Measurements from ENCODE around the gene RSPO1.

DNA sequence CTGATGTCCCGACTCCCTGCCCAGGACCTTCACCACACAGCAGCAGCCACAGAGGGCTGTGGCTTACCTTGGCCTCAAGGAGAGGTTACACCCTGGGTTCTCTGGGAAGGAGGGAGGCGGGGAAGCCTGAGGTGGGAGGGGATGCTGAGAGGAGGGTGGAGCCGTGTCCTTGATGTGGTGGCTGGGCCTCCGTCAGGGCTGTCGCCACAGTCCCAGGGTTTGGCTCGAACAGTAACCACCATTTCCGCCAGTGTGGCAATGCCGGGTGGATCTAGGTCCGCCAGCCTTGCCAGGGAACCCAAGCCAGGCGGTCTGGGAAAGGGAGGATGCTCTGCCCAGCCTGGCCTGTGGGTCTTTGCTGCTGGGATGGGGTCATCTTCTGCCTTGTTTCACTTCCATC lies 39.2 kb upstream of the RSPO1 start:
- no peak for TF ChIP-seq BACH1 (IDR thresholded peaks at IDR 0.05; ENCODE audit: borderline replicate concordance)
- TF ChIP-seq, protein P1, sequence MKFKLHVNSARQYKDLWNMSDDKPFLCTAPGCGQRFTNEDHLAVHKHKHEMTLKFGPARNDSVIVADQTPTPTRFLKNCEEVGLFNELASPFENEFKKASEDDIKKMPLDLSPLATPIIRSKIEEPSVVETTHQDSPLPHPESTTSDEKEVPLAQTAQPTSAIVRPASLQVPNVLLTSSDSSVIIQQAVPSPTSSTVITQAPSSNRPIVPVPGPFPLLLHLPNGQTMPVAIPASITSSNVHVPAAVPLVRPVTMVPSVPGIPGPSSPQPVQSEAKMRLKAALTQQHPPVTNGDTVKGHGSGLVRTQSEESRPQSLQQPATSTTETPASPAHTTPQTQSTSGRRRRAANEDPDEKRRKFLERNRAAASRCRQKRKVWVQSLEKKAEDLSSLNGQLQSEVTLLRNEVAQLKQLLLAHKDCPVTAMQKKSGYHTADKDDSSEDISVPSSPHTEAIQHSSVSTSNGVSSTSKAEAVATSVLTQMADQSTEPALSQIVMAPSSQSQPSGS (IDR thresholded peaks at IDR 0.05; ENCODE audit: low read length), result no peak
- TF ChIP-seq TAF1 (IDR thresholded peaks at IDR 0.05; ENCODE audit: borderline replicate concordance, low read depth, low read length), result no peak
- TF ChIP-seq FOXK2 (IDR thresholded peaks at IDR 0.05), result no peak
- TF ChIP-seq, protein P2, sequence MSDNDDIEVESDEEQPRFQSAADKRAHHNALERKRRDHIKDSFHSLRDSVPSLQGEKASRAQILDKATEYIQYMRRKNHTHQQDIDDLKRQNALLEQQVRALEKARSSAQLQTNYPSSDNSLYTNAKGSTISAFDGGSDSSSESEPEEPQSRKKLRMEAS (IDR thresholded peaks at IDR 0.05; ENCODE audit: low read depth, low read length), result no peak
- TF ChIP-seq, protein P3, sequence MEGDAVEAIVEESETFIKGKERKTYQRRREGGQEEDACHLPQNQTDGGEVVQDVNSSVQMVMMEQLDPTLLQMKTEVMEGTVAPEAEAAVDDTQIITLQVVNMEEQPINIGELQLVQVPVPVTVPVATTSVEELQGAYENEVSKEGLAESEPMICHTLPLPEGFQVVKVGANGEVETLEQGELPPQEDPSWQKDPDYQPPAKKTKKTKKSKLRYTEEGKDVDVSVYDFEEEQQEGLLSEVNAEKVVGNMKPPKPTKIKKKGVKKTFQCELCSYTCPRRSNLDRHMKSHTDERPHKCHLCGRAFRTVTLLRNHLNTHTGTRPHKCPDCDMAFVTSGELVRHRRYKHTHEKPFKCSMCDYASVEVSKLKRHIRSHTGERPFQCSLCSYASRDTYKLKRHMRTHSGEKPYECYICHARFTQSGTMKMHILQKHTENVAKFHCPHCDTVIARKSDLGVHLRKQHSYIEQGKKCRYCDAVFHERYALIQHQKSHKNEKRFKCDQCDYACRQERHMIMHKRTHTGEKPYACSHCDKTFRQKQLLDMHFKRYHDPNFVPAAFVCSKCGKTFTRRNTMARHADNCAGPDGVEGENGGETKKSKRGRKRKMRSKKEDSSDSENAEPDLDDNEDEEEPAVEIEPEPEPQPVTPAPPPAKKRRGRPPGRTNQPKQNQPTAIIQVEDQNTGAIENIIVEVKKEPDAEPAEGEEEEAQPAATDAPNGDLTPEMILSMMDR (IDR thresholded peaks at IDR 0.05 in 2 of 3, conservative IDR thresholded peaks at IDR 0.05 in 1 of 3; ENCODE audit: control insufficient read depth in 2 of 3, extremely low read depth in 1 of 3, insufficient read depth in 1 of 3, low read depth in 3 of 3, low read length in 3 of 3), result no peak
- no peak for TF ChIP-seq NRF1 (conservative IDR thresholded peaks at IDR 0.05; ENCODE audit: low read depth, low read length)
- no peak for TF ChIP-seq EP300 (IDR thresholded peaks at IDR 0.05; ENCODE audit: borderline replicate concordance in 1 of 2, control insufficient read depth in 1 of 2, low read depth in 2 of 2, low read length in 2 of 2)
- TF ChIP-seq SP1 (IDR thresholded peaks at IDR 0.05; ENCODE audit: low read depth, low read length), result no peak
- TF ChIP-seq NFYB (IDR thresholded peaks at IDR 0.05; ENCODE audit: insufficient read depth, low read depth, low read length), result no peak
- TF ChIP-seq, protein P4, sequence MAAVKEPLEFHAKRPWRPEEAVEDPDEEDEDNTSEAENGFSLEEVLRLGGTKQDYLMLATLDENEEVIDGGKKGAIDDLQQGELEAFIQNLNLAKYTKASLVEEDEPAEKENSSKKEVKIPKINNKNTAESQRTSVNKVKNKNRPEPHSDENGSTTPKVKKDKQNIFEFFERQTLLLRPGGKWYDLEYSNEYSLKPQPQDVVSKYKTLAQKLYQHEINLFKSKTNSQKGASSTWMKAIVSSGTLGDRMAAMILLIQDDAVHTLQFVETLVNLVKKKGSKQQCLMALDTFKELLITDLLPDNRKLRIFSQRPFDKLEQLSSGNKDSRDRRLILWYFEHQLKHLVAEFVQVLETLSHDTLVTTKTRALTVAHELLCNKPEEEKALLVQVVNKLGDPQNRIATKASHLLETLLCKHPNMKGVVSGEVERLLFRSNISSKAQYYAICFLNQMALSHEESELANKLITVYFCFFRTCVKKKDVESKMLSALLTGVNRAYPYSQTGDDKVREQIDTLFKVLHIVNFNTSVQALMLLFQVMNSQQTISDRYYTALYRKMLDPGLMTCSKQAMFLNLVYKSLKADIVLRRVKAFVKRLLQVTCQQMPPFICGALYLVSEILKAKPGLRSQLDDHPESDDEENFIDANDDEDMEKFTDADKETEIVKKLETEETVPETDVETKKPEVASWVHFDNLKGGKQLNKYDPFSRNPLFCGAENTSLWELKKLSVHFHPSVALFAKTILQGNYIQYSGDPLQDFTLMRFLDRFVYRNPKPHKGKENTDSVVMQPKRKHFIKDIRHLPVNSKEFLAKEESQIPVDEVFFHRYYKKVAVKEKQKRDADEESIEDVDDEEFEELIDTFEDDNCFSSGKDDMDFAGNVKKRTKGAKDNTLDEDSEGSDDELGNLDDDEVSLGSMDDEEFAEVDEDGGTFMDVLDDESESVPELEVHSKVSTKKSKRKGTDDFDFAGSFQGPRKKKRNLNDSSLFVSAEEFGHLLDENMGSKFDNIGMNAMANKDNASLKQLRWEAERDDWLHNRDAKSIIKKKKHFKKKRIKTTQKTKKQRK (IDR thresholded peaks at IDR 0.05; ENCODE audit: low read depth, low read length), result no peak
- TF ChIP-seq JUNB (IDR thresholded peaks at IDR 0.05), result no peak
